ENCODE results near the gene MRPS34.

Gene MRPS34

DNA sequence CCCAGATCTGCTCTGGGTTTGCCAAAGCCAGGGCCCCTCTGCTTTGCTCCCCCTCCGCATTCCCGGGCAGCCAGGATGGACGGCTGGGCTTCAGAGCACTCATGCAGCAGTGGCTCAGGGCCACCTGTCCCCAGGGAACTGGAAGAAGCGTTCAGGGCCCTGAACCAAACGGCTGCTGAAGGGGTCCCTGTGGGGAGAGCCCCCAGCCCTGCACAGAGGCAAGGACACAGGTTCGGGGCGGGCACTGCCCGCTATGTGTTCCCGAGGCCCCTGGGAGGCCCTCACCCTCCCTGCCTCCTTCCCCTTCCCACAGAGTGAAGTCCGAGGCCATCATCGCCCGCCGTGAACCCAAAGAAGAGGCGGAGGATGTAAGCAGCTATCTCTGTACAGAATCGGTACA, 12.0 kb downstream of the MRPS34 start:
- DNase-seq (ENCODE audit: low read depth) = no peak
- H3K4me3 ChIP-seq (ENCODE audit: control insufficient read depth, low read depth, low read length) = no peak overlapping the region
- TF ChIP-seq, protein P1, sequence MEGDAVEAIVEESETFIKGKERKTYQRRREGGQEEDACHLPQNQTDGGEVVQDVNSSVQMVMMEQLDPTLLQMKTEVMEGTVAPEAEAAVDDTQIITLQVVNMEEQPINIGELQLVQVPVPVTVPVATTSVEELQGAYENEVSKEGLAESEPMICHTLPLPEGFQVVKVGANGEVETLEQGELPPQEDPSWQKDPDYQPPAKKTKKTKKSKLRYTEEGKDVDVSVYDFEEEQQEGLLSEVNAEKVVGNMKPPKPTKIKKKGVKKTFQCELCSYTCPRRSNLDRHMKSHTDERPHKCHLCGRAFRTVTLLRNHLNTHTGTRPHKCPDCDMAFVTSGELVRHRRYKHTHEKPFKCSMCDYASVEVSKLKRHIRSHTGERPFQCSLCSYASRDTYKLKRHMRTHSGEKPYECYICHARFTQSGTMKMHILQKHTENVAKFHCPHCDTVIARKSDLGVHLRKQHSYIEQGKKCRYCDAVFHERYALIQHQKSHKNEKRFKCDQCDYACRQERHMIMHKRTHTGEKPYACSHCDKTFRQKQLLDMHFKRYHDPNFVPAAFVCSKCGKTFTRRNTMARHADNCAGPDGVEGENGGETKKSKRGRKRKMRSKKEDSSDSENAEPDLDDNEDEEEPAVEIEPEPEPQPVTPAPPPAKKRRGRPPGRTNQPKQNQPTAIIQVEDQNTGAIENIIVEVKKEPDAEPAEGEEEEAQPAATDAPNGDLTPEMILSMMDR (conservative IDR thresholded peaks at IDR 0.05; ENCODE audit: control insufficient read depth, insufficient read depth, low read depth, low read length) = no peak

DNA sequence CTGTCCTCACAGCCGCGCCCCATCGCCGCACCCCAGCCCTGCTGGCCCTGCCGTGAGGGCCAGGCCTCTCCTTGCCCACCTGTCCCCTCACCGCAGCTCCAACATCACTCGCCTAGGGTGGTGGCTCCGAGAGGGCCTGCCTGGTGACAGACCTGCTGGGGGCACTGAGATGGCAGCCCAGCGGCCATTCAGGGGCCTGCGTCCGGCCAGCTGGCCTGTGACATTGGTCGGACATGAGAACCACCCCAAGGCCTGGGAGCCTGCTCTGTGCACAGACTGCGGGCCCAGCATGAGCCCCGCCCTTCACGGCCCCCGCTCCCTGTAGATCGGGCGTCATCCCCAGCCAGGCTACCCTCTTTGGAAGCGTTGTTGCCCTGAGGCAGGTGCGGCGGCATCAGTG, 13.4 kb downstream of the MRPS34 start:
- DNase-seq (ENCODE audit: low read depth) = no peak
- TF ChIP-seq, protein P1 (conservative IDR thresholded peaks at IDR 0.05; ENCODE audit: control insufficient read depth, insufficient read depth, low read depth, low read length) = no peak
- H3K4me3 ChIP-seq (ENCODE audit: control insufficient read depth, low read depth, low read length) = no peak overlapping the region

DNA sequence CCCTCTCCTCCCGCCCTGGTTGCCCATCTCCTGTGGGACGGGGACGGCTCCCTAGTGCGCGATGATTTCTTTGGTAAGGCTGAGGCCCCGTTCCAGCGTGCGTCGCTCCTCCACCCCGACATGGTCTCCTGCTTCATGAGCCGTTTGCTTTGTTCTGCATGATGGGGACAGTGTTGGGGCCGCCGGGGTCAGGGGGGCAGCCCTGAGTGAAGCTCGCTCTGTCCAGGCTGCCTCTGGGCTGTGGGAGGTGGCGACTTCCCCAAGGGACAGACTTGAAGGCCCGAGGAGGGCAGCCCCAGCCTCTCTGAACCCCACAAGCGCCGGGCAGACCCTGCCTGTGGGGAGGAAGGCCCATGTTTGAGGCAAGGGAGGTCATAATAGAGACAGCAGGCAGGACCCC, 14.0 kb downstream of the MRPS34 start:
- DNase-seq (ENCODE audit: low read depth) = no peak
- TF ChIP-seq, protein P1 (conservative IDR thresholded peaks at IDR 0.05; ENCODE audit: control insufficient read depth, insufficient read depth, low read depth, low read length) = no peak
- H3K4me3 ChIP-seq (ENCODE audit: control insufficient read depth, low read depth, low read length) = no peak overlapping the region

DNA sequence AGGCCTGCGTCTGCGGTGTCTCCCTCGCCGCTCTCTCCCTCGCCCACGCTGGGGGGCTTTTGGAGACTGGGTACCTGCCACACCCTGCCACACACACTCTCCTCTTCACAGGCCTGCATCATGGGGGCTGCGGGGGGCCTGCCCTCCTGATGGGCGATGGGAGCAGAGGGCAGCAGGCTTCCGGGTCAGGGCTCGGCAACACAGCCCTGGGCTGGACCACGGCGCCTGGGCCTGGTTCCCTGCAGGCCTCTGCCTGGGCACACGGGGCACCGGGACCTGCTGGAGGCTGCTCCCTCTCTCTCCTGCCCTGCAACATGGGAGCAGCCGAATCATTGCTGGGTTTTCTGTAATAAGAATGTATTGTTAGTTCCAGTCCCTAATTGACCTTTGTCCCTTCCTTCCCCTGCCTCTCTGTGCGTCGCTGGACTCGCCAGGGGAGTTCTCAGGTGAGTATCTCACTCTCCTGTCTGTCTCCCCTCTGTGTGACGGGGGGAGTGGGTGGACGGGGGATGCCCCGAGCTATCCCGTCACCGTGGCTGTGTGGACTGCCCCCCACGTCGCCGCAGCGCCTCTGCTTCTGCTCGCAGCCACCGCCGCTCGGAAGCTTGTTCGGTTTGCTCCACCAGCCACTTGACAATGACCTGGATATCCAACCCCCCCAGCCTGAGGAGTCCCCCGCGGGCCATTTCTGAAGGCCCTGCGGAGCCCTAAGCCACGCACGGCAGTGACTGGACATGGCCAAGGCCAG, 15.0 kb downstream of the MRPS34 start:
- H3K4me3 ChIP-seq (ENCODE audit: control insufficient read depth, low read depth, low read length) = no peak overlapping the region
- TF ChIP-seq, protein P1 (conservative IDR thresholded peaks at IDR 0.05; ENCODE audit: control insufficient read depth, insufficient read depth, low read depth, low read length) = no peak
- no peak for DNase-seq (ENCODE audit: low read depth)

DNA sequence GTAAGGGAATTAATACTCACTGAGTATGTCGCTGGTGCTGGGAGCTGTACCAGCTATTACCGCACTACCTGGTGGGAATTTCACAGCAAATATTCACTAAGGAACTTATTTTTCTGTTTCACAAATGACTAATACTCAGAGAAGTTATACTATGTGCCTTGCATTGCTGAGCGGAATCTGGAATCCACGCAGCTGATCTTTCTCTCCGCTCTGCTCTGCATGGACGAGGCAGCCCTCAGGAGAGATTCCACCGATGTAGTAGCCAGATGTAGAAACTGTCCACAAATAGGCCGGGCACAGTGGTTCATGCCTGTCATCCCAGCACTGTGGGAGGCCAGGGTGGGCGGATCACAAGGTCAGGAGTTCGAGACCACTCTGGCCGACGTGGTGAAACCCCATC, 18.7 kb downstream of the MRPS34 start:
- no peak overlapping the region for H3K4me3 ChIP-seq (ENCODE audit: control insufficient read depth, low read depth, low read length)
- TF ChIP-seq, protein P1 (conservative IDR thresholded peaks at IDR 0.05; ENCODE audit: control insufficient read depth, insufficient read depth, low read depth, low read length) = no peak
- DNase-seq (ENCODE audit: low read depth) = no peak

DNA sequence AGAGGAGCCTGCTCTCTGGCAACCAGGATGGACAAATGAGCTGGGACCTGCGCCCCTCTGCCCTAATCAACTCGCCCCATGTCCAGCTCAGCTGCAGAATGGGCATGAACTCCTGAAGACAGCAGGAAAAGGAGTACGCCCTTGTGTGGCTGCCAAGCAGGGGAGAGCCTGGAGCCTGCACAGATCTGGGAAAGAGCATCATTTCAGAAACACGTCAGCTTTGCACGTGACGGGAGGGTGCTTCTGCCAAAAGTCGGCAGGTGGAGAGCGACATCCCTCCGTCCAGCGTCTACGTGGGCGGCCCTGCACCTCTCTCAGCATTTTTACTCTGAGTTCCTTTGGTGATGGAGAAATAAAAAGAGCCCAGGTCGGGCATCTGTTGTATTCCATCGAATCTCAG, 20.1 kb downstream of the MRPS34 start:
- H3K4me3 ChIP-seq (ENCODE audit: control insufficient read depth, low read depth, low read length) = no peak overlapping the region
- TF ChIP-seq, protein P1 (conservative IDR thresholded peaks at IDR 0.05; ENCODE audit: control insufficient read depth, insufficient read depth, low read depth, low read length) = no peak
- no peak for DNase-seq (ENCODE audit: low read depth)

Data from fibroblast of mammary gland (primary cell).